Measurements from ENCODE around the gene CERK.
A peak's percentile ranks its signal among the peaks of the same experiment; 100 is the strongest.

Gene CERK

DNA sequence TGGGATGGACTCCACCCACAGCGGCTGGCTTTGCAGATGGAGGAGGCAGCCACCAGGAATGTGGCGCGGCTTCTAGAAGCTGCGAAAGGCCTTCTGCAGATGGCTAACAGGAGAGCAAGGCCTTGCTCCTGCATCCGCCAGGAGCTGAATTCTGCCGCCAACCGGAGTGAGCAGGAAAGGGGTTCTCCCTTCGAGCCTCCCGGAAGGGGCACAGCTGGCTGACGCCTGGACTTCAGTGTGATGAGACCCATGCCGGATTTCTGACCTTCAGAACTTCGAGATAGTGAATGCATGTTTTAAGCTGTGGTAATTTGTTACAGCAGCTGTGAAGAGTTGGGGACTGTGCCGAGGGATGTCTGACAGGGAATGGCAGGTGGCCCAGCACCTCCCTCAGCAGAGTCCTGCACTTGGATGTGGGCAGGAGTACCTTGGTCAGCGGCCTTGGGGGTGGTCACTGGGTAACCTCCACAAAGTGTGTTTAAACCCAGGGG lies 32.1 kb upstream of the CERK start:
- TF ChIP-seq, protein P1, sequence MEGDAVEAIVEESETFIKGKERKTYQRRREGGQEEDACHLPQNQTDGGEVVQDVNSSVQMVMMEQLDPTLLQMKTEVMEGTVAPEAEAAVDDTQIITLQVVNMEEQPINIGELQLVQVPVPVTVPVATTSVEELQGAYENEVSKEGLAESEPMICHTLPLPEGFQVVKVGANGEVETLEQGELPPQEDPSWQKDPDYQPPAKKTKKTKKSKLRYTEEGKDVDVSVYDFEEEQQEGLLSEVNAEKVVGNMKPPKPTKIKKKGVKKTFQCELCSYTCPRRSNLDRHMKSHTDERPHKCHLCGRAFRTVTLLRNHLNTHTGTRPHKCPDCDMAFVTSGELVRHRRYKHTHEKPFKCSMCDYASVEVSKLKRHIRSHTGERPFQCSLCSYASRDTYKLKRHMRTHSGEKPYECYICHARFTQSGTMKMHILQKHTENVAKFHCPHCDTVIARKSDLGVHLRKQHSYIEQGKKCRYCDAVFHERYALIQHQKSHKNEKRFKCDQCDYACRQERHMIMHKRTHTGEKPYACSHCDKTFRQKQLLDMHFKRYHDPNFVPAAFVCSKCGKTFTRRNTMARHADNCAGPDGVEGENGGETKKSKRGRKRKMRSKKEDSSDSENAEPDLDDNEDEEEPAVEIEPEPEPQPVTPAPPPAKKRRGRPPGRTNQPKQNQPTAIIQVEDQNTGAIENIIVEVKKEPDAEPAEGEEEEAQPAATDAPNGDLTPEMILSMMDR (IDR thresholded peaks at IDR 0.05; ENCODE audit: extremely low read depth, missing control alignments) = no peak
- no peak for DNase-seq (ENCODE audit: low spot score)

DNA sequence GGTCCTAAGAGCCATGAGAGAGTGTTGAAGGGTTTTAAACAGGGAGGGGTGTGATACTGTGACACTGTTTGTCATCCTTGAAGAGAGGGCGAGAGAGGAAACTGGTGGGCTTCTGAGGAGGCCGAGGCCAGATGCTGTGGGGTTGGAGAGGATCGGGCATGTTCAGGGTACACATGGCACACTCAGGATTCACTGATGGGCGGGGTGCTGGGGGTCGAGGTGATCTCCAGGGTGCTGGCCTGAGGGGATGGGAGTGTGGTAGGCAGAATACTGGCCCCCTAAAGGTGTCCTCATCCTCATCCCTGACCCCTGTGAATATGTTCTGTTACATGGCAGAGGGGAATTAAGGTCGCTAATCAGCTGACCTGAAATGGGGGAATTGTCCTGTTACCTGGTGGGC lies 31.7 kb upstream of the CERK start:
- no peak for DNase-seq (ENCODE audit: low spot score)
- TF ChIP-seq, protein P1 (IDR thresholded peaks at IDR 0.05; ENCODE audit: extremely low read depth, missing control alignments) = no peak

DNA sequence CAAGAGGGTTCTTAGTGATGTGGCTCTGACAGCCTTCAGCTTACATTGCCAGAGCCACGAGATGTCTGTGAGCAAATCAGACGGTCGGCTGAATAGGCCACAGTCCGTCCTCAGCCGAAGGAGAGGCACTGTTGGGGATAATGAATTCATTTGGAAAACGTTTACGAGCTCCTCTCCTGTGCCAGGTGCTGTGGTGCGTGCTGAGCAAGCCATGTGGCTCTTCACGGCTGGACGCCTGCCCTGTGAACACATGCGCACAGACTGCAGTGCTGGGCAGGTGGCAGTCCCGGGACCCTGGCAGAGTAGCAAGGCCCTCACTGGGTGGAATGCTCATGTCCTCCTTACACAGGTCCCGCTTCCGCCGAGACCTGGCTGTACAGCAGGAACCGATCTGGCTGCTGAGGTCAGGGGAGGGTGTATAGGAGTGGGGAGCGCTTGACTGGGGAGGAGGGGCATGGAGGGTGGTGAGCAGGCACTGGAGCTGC lies 31.2 kb upstream of the CERK start:
- TF ChIP-seq, protein P1 (IDR thresholded peaks at IDR 0.05; ENCODE audit: extremely low read depth, missing control alignments) = no peak
- peak; percentile 25 for DNase-seq (ENCODE audit: low spot score)

DNA sequence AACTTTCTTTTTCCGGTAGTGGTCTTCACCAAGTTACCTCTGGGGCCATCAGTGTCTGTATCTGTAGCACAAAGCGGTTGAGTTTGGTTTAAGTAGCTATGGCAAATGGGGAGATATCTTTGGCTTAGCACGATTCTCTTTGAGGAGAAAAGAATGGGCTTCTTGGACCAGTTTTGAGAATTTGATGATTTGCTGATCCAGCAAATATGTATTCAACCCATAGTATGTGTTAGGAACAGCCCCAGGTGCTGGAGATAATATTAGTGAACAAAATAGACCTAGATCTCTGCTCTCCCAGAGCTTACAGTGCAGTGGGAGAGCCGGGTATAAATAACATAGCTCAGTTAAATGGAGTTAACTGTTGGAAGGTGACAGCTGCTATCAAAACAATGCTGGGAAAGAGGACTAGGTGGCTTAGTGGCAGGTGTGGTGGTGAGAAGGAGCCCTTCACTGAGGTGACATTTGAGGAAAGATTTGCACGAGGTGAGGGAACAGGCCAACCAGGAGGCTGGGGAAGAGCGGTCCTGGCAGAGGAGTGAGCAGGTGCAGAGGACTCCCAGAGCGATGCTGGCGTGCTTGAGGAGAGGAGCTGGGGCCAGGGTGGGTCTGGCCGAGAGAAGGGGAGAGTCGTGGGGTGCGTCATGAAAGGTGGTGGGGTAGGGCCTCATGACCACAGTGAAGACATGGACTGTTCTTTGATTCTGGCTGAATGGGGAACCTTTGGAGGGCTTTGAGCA lies 29.4 kb upstream of the CERK start:
- no peak for DNase-seq (ENCODE audit: low spot score)
- TF ChIP-seq, protein P1 (IDR thresholded peaks at IDR 0.05; ENCODE audit: extremely low read depth, missing control alignments) = no peak

DNA sequence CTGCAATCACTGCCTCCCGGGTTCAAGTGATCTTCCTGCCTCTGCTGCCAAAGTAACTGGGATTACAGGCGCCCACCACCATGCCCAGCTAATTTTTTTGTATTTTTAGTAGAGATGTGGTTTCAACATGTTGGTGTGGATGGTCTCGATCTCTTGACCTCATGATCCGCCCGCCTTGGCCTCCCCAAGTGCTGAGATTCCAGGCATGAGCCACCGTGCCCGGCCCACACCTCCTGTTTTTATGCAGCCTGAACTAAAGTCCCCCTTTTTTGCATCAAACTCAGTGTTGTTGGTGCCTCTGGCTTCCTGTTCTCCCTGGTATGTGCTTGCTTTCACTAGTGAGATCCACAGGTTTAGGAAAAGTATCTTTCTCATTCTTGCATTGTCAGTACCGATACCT lies 28.6 kb upstream of the CERK start:
- no peak for DNase-seq (ENCODE audit: low spot score)
- TF ChIP-seq, protein P1 (IDR thresholded peaks at IDR 0.05; ENCODE audit: extremely low read depth, missing control alignments) = no peak

DNA sequence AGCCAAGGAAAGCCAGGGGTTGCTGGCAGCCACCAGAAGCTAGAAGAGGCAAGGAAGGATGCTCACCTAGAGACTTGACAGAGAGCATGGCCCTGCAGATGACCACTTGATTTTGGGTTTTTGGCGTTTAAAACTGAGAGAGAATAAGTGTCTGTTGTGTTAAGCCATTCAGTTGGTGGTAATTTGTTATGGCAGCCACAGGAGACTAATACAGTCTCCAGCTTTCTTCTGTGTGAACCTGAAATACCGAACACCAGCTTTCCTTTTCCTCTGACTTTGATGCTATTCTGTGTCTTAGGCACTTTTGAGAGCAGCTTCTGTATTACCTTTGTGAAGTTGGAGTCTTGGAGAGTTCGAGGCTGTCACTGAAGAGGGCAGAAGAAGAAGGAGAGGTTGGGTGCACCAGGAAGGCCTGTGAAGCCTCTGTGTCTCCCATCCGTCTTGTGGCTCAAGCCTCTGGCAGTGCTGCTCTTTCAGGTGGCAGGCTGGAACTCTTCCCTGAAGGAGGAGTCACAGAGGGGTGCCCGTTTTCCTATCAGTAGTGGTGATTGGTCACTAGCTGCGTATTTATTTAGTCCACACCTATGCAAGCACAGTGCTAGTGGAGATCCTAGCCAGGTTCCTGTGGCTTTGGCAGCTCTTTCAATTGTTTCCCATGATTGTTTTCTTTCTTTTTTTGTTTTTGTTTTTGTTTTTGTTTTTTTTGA lies 26.9 kb upstream of the CERK start:
- TF ChIP-seq, protein P1 (IDR thresholded peaks at IDR 0.05; ENCODE audit: extremely low read depth, missing control alignments) = no peak
- DNase-seq (ENCODE audit: low spot score) = no peak

DNA sequence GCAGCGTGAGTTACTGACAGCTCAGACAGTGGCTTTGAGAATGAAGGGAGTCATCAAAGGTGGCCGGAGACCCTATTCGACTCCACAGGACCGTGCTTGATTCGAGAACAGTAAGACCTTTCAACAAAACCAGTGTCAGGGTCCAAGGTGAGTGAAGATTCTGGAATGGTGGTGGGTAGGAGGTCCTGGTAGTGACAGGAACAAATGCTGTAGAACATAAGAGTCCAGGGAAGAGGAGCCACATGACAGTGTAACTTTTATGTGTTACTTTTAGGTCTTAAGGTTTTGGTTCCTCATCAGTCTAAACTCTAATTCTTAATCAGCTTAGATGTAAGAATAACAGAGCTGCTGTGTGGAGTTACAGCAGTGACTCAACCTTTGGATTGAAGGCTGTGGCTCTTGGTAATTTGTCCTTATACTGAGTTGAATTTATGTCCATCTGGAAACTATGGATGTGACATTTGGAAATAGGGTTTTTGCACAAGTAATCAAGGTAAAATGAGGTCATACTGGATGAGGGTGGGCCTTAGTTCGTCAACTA lies 26.2 kb upstream of the CERK start:
- TF ChIP-seq, protein P1 (IDR thresholded peaks at IDR 0.05; ENCODE audit: extremely low read depth, missing control alignments) = no peak
- peak; percentile 19 for DNase-seq (ENCODE audit: low spot score)

Data from GM20000 (cell line).